ENCODE measurements around the gene OTC. TPM values are rescaled to one million over a fixed set of nuclear protein-coding genes. Genes with fewer than 3 reads are reported as not detected.

OTC gene
- total RNA-seq, 1 experiment from 2014 or later, result not detected

DNA sequence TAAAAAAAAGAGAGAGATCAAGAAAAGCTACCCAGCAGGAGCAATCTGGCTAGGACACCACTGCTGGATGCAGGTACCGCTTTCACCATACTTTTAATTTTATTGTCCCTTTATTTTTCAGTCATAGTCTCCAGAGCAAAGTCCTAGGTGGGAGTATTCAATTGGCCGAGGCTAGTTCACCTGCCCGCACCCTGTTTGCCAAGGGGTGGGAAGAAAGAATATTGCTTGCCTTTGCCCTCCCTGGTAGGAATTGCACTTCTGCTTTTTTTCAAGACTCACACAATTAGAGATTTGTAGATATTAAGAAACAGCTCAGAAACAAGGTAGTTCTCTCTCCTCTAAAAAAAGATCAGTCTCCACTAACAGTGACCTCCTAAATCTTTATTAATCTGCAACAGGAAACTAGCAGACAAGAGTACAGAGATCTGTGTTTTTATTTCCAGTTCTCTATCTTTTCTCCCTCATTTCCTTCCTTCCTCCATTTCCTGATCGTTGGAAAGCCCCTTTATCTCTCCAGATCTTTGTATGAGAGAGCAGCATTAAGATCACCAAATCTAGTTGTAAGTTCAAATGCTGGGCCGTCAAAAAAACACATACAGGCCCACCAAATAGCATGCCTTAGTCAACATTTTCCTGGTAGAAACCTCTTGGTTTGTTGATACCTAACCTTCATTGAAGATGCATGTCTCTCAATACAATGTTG is 15.7 kb upstream of the OTC start:
- H3K9me3 Mint-ChIP-seq (ENCODE audit: unreplicated experiment), result no peaks in the 10 kb centered on the region
- BruUV-seq (replicated peaks), result no TSS peak
- H3K4me1 Mint-ChIP-seq (ENCODE audit: low read depth, unreplicated experiment), result no peaks in the 10 kb centered on the region
- Histone ChIP-seq H3K27me3 (replicated peaks; ENCODE audit: control insufficient read depth, insufficient read depth, low read length) (no peaks in the 10 kb centered on the region), H3K36me3 (ENCODE audit: control insufficient read depth, insufficient read depth, low read length) (no peaks in the 10 kb centered on the region), H3K4me1 (0 out of 2 replicates have a peak, but pooled peaks cover 3% of the 10 kb centered on the region), H3K9me3 (no peaks in the 10 kb centered on the region), H3K4me3 (ENCODE audit: low read depth, low read length) (no peak overlapping the region)
- DNase-seq, result no peak
- POLR2A ChIA-PET, result no interaction called here
- intact Hi-C loops (cut with micrococcal nuclease; ENCODE audit: unreplicated experiment), result no loop called here
- no peak overlapping the region for H3K27ac Mint-ChIP-seq (ENCODE audit: unreplicated experiment)
- TF ChIP-seq, protein P1, sequence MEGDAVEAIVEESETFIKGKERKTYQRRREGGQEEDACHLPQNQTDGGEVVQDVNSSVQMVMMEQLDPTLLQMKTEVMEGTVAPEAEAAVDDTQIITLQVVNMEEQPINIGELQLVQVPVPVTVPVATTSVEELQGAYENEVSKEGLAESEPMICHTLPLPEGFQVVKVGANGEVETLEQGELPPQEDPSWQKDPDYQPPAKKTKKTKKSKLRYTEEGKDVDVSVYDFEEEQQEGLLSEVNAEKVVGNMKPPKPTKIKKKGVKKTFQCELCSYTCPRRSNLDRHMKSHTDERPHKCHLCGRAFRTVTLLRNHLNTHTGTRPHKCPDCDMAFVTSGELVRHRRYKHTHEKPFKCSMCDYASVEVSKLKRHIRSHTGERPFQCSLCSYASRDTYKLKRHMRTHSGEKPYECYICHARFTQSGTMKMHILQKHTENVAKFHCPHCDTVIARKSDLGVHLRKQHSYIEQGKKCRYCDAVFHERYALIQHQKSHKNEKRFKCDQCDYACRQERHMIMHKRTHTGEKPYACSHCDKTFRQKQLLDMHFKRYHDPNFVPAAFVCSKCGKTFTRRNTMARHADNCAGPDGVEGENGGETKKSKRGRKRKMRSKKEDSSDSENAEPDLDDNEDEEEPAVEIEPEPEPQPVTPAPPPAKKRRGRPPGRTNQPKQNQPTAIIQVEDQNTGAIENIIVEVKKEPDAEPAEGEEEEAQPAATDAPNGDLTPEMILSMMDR (IDR thresholded peaks at IDR 0.05; ENCODE audit: insufficient read depth in 1 of 2, low read depth in 1 of 2, low read length in 1 of 2, severe bottlenecking in 1 of 2, unreplicated experiment in 1 of 2), result no peak
- CTCF ChIA-PET, result no interaction called here
- H3K4me3 Mint-ChIP-seq (ENCODE audit: unreplicated experiment), result no peak overlapping the region
- H3K36me3 Mint-ChIP-seq (ENCODE audit: insufficient read depth, unreplicated experiment), result no peaks in the 10 kb centered on the region
- no peaks in the 10 kb centered on the region for H3K27me3 Mint-ChIP-seq (ENCODE audit: insufficient read depth, unreplicated experiment)

DNA sequence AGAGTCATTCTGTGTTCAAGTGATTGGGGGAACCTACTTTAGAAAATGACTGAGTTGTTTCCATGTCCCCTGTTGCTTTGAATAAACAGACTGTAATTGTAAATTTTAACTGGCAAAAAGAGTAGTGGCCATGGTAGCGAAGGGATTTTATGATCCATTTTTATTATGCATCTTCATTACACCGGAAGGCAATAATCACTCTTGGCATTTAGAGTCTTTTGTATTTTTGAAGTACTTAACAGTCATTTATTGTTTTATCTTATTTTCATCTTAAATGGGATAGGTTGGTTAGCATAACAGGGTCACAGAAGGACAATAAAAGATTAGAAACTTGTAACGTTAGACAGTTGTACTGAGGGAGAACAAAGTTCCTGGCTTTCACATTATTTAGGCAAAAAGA is 11.0 kb upstream of the OTC start:
- Mint-ChIP-seq H3K4me3 (ENCODE audit: unreplicated experiment) (no peak overlapping the region), H3K9me3 (ENCODE audit: unreplicated experiment) (no peaks in the 10 kb centered on the region), H3K4me1 (ENCODE audit: low read depth, unreplicated experiment) (no peaks in the 10 kb centered on the region), H3K27me3 (ENCODE audit: insufficient read depth, unreplicated experiment) (no peaks in the 10 kb centered on the region), H3K27ac (ENCODE audit: unreplicated experiment) (no peak overlapping the region), H3K36me3 (ENCODE audit: insufficient read depth, unreplicated experiment) (no peaks in the 10 kb centered on the region)
- H3K36me3 ChIP-seq (ENCODE audit: control insufficient read depth, insufficient read depth, low read length), result no peaks in the 10 kb centered on the region
- H3K27me3 ChIP-seq (replicated peaks; ENCODE audit: control insufficient read depth, insufficient read depth, low read length), result no peaks in the 10 kb centered on the region
- H3K4me1 ChIP-seq, result peaks cover 23% of the 10 kb centered on the region
- no peak overlapping the region for H3K4me3 ChIP-seq (ENCODE audit: low read depth, low read length)
- ChIA-PET CTCF (no interaction called here), POLR2A (no interaction called here)
- no peaks in the 10 kb centered on the region for H3K9me3 ChIP-seq
- DNase-seq, result no peak
- intact Hi-C loops (cut with micrococcal nuclease; ENCODE audit: unreplicated experiment), result no loop called here
- TF ChIP-seq, protein P1 (IDR thresholded peaks at IDR 0.05; ENCODE audit: insufficient read depth in 1 of 2, low read depth in 1 of 2, low read length in 1 of 2, severe bottlenecking in 1 of 2, unreplicated experiment in 1 of 2), result no peak
- no TSS peak for BruUV-seq (replicated peaks)

DNA sequence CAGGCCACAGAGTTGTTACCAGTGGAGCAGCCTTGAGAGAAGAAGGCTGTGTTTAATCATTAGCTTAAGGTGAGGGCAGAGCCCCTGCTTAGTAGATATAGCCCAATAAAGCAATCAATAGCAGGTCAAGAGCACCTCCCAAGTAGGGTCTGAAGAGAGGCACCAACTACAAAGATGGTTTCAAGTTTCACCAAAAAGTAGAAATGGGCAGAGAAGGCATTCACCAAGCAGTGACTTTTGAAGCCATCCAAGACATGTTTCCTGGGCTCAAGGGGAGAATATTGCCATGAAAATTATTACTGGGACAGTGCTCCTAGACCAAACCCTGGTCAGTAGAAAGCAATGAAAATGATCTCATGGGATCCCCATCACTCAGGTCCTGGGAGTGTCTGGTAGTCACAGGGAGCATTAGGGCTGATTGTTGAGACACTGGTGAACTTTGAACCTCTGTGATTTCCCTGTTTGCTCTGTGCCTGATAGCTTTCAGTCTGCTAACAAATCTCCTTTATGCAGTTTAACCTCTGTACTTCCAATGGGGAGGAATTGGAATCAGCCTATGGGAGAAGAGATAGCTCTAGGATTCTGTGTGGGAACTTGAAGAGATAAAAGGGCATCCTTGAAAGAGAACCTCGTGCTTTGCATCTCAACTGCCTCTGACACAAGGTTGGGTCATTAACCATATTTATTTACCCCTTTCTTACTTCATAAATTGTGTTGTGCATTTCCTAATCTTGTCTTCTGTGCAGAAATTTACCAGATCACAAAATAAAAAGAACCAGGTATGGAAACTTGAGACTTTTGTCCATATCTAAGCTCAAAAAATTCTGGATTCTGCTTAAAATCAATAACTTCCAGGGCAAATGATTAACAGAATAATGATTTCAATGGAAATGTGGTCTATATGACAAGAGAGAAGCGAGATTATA is 9.3 kb upstream of the OTC start:
- Histone ChIP-seq H3K4me1 (peaks cover 23% of the 10 kb centered on the region), H3K36me3 (ENCODE audit: control insufficient read depth, insufficient read depth, low read length) (no peaks in the 10 kb centered on the region), H3K4me3 (ENCODE audit: low read depth, low read length) (no peak overlapping the region), H3K27me3 (replicated peaks; ENCODE audit: control insufficient read depth, insufficient read depth, low read length) (no peaks in the 10 kb centered on the region), H3K9me3 (no peaks in the 10 kb centered on the region)
- POLR2A ChIA-PET, result interaction anchor here (1.1 kb wide), 1 partner anchor 16 kb away, joined by 11 read pairs; the partner anchor contains the start of gene RPGR
- Mint-ChIP-seq H3K4me3 (ENCODE audit: unreplicated experiment) (peak overlapping the region; percentile 31), H3K36me3 (ENCODE audit: insufficient read depth, unreplicated experiment) (no peaks in the 10 kb centered on the region), H3K27ac (ENCODE audit: unreplicated experiment) (no peak overlapping the region), H3K27me3 (ENCODE audit: insufficient read depth, unreplicated experiment) (no peaks in the 10 kb centered on the region), H3K9me3 (ENCODE audit: unreplicated experiment) (peaks cover 5% of the 10 kb centered on the region), H3K4me1 (ENCODE audit: low read depth, unreplicated experiment) (no peaks in the 10 kb centered on the region)
- peak; percentile 69 to 77 for DNase-seq
- intact Hi-C loops (cut with micrococcal nuclease; ENCODE audit: unreplicated experiment), result no loop called here
- BruUV-seq (replicated peaks), result TSS peak; percentile 80
- CTCF ChIA-PET, result interaction anchor here (0.5 to 1.3 kb wide), 3 partner anchors 8 to 1566 kb away, joined by 3 to 6 read pairs (median 4); partner anchors contain the start of gene RPGR
- TF ChIP-seq, protein P1 (IDR thresholded peaks at IDR 0.05; ENCODE audit: insufficient read depth in 1 of 2, low read depth in 1 of 2, low read length in 1 of 2, severe bottlenecking in 1 of 2, unreplicated experiment in 1 of 2), result no peak

Data from Caco-2 (cell line).